ENCODE results near the gene DYRK1A. TPM values are rescaled to one million over a fixed set of nuclear protein-coding genes. Genes with fewer than 3 reads are reported as not detected.

The DYRK1A gene
- total and polyA plus RNA-seq, 2 of the 13 experiments (the other 11 are each of a cell fraction or from before 2014, with no cell fraction given) = 24.6 to 34.2 TPM

DNA sequence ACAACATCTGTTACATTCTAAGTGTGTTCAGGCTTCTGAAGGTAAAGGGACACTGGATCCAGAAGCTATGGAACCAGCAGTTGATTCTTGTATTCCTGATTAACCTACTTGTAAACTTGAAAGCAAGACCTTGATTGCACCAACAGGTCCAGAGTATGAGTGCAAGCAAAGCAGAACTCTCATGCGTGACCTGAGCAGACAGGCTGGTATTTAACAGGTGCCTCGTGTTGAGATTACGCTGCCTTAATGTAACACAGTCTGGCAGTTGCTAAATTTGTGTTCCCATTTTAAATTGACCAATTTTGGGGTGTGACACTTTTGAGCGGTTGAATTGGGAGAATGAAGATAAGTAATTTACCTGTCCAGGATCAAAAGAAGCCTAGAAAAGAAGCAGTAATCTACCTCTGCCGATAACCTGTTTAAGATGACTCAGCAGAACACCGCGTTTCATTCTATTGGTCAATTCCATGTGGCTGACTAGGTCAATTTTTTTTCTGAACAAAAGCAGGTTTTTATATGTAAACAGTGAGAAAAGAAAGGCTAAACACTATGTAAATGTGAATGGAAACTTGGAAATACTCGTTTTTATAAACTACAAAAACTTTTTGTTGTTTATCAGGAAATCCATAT lies 147.6 kb downstream of the DYRK1A start:
- H3K4me3 ChIP-seq (replicated peaks in 1 of 3; ENCODE audit: insufficient read depth in 1 of 3, low read depth in 2 of 3, low read length in 3 of 3) = no peak overlapping the region
- H3K9ac ChIP-seq (ENCODE audit: insufficient read depth, low read depth, low read length) = no peak overlapping the region
- H3K4me2 ChIP-seq (ENCODE audit: low read depth, low read length) = no peak overlapping the region
- TF ChIP-seq MAFF (IDR thresholded peaks at IDR 0.05; ENCODE audit: low read depth, low read length) = peak; percentile 90
- TF ChIP-seq MAFK (conservative IDR thresholded peaks at IDR 0.05 in 1 of 2, IDR thresholded peaks at IDR 0.05 in 1 of 2; ENCODE audit: low read length in 2 of 2) = peak; percentile 91 to 95
- TF ChIP-seq, protein P1, sequence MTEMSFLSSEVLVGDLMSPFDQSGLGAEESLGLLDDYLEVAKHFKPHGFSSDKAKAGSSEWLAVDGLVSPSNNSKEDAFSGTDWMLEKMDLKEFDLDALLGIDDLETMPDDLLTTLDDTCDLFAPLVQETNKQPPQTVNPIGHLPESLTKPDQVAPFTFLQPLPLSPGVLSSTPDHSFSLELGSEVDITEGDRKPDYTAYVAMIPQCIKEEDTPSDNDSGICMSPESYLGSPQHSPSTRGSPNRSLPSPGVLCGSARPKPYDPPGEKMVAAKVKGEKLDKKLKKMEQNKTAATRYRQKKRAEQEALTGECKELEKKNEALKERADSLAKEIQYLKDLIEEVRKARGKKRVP (CRISPR knock-in tag; IDR thresholded peaks at IDR 0.05) = no peak
- TF ChIP-seq NFE2L2 (IDR thresholded peaks at IDR 0.05; ENCODE audit: low read length) = peak; percentile 78
- no peak for TF ChIP-seq PAF1 (CRISPR knock-in tag; IDR thresholded peaks at IDR 0.05)
- TF ChIP-seq, protein P2, sequence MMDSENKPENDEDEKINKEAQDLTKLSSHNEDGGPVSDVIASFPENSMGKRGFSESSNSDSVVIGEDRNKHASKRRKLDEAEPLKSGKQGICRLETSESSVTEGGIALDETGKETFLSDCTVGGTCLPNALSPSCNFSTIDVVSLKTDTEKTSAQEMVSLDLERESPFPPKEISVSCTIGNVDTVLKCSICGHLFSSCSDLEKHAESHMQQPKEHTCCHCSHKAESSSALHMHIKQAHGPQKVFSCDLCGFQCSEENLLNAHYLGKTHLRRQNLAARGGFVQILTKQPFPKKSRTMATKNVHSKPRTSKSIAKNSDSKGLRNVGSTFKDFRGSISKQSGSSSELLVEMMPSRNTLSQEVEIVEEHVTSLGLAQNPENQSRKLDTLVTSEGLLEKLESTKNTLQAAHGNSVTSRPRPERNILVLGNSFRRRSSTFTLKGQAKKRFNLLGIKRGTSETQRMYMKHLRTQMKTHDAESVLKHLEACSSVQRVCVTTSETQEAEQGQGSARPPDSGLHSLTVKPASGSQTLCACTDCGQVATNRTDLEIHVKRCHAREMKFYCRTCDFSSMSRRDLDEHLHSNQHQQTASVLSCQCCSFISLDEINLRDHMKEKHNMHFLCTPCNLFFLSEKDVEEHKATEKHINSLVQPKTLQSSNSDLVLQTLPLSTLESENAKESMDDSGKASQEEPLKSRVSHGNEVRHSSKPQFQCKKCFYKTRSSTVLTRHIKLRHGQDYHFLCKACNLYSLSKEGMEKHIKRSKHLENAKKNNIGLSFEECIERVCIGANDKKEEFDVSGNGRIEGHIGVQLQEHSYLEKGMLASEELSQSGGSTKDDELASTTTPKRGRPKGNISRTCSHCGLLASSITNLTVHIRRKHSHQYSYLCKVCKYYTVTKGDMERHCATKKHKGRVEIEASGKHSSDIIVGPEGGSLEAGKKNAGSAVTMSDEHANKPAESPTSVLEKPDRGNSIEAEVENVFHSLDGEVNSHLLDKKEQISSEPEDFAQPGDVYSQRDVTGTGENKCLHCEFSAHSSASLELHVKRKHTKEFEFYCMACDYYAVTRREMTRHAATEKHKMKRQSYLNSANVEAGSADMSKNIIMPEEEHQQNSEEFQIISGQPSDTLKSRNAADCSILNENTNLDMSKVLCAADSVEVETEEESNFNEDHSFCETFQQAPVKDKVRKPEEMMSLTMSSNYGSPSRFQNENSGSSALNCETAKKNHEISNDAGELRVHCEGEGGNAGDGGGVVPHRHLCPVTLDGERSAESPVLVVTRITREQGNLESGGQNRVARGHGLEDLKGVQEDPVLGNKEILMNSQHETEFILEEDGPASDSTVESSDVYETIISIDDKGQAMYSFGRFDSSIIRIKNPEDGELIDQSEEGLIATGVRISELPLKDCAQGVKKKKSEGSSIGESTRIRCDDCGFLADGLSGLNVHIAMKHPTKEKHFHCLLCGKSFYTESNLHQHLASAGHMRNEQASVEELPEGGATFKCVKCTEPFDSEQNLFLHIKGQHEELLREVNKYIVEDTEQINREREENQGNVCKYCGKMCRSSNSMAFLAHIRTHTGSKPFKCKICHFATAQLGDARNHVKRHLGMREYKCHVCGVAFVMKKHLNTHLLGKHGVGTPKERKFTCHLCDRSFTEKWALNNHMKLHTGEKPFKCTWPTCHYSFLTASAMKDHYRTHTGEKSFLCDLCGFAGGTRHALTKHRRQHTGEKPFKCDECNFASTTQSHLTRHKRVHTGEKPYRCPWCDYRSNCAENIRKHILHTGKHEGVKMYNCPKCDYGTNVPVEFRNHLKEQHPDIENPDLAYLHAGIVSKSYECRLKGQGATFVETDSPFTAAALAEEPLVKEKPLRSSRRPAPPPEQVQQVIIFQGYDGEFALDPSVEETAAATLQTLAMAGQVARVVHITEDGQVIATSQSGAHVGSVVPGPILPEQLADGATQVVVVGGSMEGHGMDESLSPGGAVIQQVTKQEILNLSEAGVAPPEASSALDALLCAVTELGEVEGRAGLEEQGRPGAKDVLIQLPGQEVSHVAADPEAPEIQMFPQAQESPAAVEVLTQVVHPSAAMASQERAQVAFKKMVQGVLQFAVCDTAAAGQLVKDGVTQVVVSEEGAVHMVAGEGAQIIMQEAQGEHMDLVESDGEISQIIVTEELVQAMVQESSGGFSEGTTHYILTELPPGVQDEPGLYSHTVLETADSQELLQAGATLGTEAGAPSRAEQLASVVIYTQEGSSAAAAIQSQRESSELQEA (CRISPR knock-in tag; IDR thresholded peaks at IDR 0.05; ENCODE audit: not compliant biosample characterization) = no peak
- no peak for TF ChIP-seq CC2D1A (CRISPR knock-in tag; IDR thresholded peaks at IDR 0.05)
- CTCF ChIA-PET (ENCODE audit: low intra/inter-chr PET ratio, low total read pairs) = no interaction called here
- 95% methylated on average over 8 of the region's 8 CpGs for WGBS (ENCODE audit: low lambda C conversion rate)
- FAIRE-seq (no peak), DNase-seq (ENCODE audit: low spot score) (no peak), ATAC-seq (no peak)
- no peak overlapping the region for H3K27ac ChIP-seq (ENCODE audit: extremely low read length, insufficient read depth, low read length)
- intact Hi-C loops (cut with micrococcal nuclease; ENCODE audit: unreplicated experiment) (no loop called here), in situ Hi-C loops (cut with HindIII; ENCODE audit: extremely low pct_ligation_motif_present, low pct_unique_long_range_greater_than_20kb) (no loop called here)
- H3K4me1 ChIP-seq (ENCODE audit: insufficient read depth, low read length) = no peaks in the 10 kb centered on the region
- H2AFZ ChIP-seq (ENCODE audit: low read length) = no peak overlapping the region
- BruUV-seq (replicated peaks) = no TSS peak
- H3K36me3 ChIP-seq (replicated peaks in 1 of 2; ENCODE audit: control insufficient read depth in 1 of 2, insufficient read depth in 2 of 2, low read length in 2 of 2) = peaks cover 20 to 60% of the 10 kb centered on the region in 2 experiments
- no peaks in the 10 kb centered on the region; the same call in 1 of the 2 replicates for H4K20me1 ChIP-seq (ENCODE audit: insufficient read depth, low read length)
- POLR2A ChIA-PET = no interaction called here
- no peaks in the 10 kb centered on the region for H3K9me3 ChIP-seq (ENCODE audit: low read length)
- H3K27me3 ChIP-seq (ENCODE audit: control insufficient read depth in 1 of 2, insufficient read depth in 2 of 2, low read length in 2 of 2) = no peaks in the 10 kb centered on the region
- H3K79me2 ChIP-seq (ENCODE audit: insufficient read depth, low read length) = no peaks in the 10 kb centered on the region
